HepG2 (cell line): Measurements from ENCODE around the gene SPN. TPM values are rescaled to one million over a fixed set of nuclear protein-coding genes. Genes with fewer than 3 reads are reported as not detected.
A peak's percentile ranks its signal among the peaks of the same experiment; 100 is the strongest.

Experiments used
- ARID5B ChIP-seq: IDR thresholded peaks from 2 replicates; pipeline ENCODE4 v1.4.0; 2020; ENCODE audit warnings: mild to moderate bottlenecking, missing genetic modification reagents
- CTCF ChIP-seq: sonication (generic); formaldehyde crosslinking; IDR thresholded peaks from 2 replicates; pipeline ENCODE4 v1.5.0; 2020; ENCODE audit warnings: mild to moderate bottlenecking, missing genetic modification reagents, moderate library complexity
- ELF4 ChIP-seq: sonication (generic); formaldehyde crosslinking; IDR thresholded peaks from 2 replicates; pipeline ENCODE4 v1.5.0; 2020; ENCODE audit warnings: missing genetic modification reagents, mild to moderate bottlenecking, moderate library complexity, borderline replicate concordance
- ERF ChIP-seq: IDR thresholded peaks from 2 replicates; pipeline ENCODE4 v1.6.1; 2018; ENCODE audit warnings: missing biosample characterization, missing genetic modification reagents
- ETV5 ChIP-seq: IDR thresholded peaks from 2 replicates; pipeline ENCODE4 v1.6.1; 2018; ENCODE audit warnings: missing biosample characterization, missing genetic modification reagents, inconsistent platforms, borderline replicate concordance
- HNRNPL ChIP-seq: fragments of 200-400 bp; formaldehyde crosslinking; IDR thresholded peaks from 2 replicates; pipeline ENCODE4 v1.6.1; 2017; ENCODE audit warnings: mild to moderate bottlenecking, low read depth, low read length
- HOXA3 ChIP-seq: sonication (generic); formaldehyde crosslinking; IDR thresholded peaks from 2 replicates; pipeline ENCODE4 v1.5.0; 2020; ENCODE audit warnings: missing genetic modification reagents
- IRF2 ChIP-seq: IDR thresholded peaks from 2 replicates; pipeline ENCODE4 v1.6.1; 2018; ENCODE audit warnings: missing genetic modification reagents, missing compliant biosample characterization
- MIER3 ChIP-seq: IDR thresholded peaks from 2 replicates; pipeline ENCODE4 v1.6.1; 2016; ENCODE audit warnings: missing compliant biosample characterization, borderline replicate concordance
- MYC ChIP-seq: sonication (generic); formaldehyde crosslinking; IDR thresholded peaks from 2 replicates; pipeline ENCODE4 v1.9.0; 2021; ENCODE audit warnings: missing genetic modification reagents, borderline replicate concordance
- NFKBIZ ChIP-seq: IDR thresholded peaks from 2 replicates; pipeline ENCODE4 v1.6.1; 2018; ENCODE audit warnings: missing genetic modification reagents, missing compliant biosample characterization
- NONO ChIP-seq, 2 experiments: fragments of 450-650 bp in 1 of 2; sonication (generic) in 1 of 2; formaldehyde crosslinking in 1 of 2; IDR thresholded peaks in 1 of 2; conservative IDR thresholded peaks in 1 of 2; 2 replicates each; pipeline versions ENCODE4 v1.6.1 to v1.8.0; 2017 to 2022; ENCODE audit warnings: mild to moderate bottlenecking in 1 of 2, missing genetic modification reagents in 1 of 2, moderate library complexity in 1 of 2
- NR2F6 ChIP-seq, 2 experiments: IDR thresholded peaks; 2 replicates each; pipeline ENCODE4 v1.6.1; 2016; ENCODE audit warnings: antibody characterized with exemption in 1 of 2, mild to moderate bottlenecking in 1 of 2
- RBM22 ChIP-seq: fragments of 200-400 bp; formaldehyde crosslinking; optimal IDR thresholded peaks from 2 replicates; pipeline ENCODE3; 2017; ENCODE audit warnings: mild to moderate bottlenecking, low read length, moderate library complexity
- SAP130 ChIP-seq: IDR thresholded peaks from 2 replicates; pipeline ENCODE4 v1.6.1; 2016; ENCODE audit warnings: low read depth
- SMAD1 ChIP-seq: sonication (generic); formaldehyde crosslinking; IDR thresholded peaks from 2 replicates; pipeline ENCODE4 v1.4.0; 2020; ENCODE audit warnings: missing genetic modification reagents, low read depth, mild to moderate bottlenecking, borderline replicate concordance
- ZBTB33 ChIP-seq: sonication (generic); formaldehyde crosslinking; IDR thresholded peaks from 2 replicates; pipeline ENCODE4 v1.4.0; 2020; ENCODE audit warnings: missing genetic modification reagents
- ZBTB38 ChIP-seq: sonication (generic); formaldehyde crosslinking; IDR thresholded peaks from 2 replicates; pipeline ENCODE4 v1.5.1; 2020; ENCODE audit warnings: mild to moderate bottlenecking, missing genetic modification reagents
- ZFP90 ChIP-seq: sonication (generic); formaldehyde crosslinking; IDR thresholded peaks from 2 replicates; pipeline ENCODE4 v1.8.0; 2022; ENCODE audit warnings: missing genetic modification reagents, mild to moderate bottlenecking, inconsistent platforms, borderline replicate concordance
- ZNF24 ChIP-seq: fragments of 450-650 bp; IDR thresholded peaks from 2 replicates; pipeline ENCODE4 v1.6.1; 2017; ENCODE audit warnings: antibody characterized with exemption, mild to moderate bottlenecking
- polyA plus RNA-seq, 8 experiments: library from polyadenylated mRNA; depleted of rRNA in 3 of 8; stranded (reverse) in 7 of 8; unstranded in 1 of 8; fragments of >200 nt; fragmentation: Illumina TruSeq in 4 of 8; extraction: Trizol in 4 of 8; gene quantifications; 2 replicates each; pipeline versions ENCODE4 v1.2.1 to v1.2.3, GENCODE V29; 2011 to 2016; ENCODE audit warnings: low read depth in 4 of 8, missing spikeins in 1 of 8, mixed read lengths in 1 of 8; ENCODE audit not compliant: insufficient read depth in 1 of 8
- total RNA-seq, 5 experiments: library from RNA; depleted of rRNA; stranded (reverse); fragments of >200 nt; fragmentation: Illumina TruSeq; extraction: Trizol; gene quantifications; 2 replicates each; pipeline ENCODE4 v1.2.3, GENCODE V29; 2016; ENCODE audit warnings: low read depth in 1 of 5

SPN gene
- total and polyA plus RNA-seq, 2 of the 13 experiments (the other 11 are each of a cell fraction or from before 2014, with no cell fraction given), result 0.22 to 1.6 TPM

- TF ChIP-seq ARID5B (CRISPR knock-in tag), result 0 out of 2 replicates have a peak, but pooled peaks have one; percentile 23
- TF ChIP-seq IRF2, result 0 out of 2 replicates have a peak, but pooled peaks have one; percentile 42
- TF ChIP-seq HNRNPL, result no peak
- TF ChIP-seq NR2F6 (IDR thresholded peaks at IDR 0.05), result no peak
- 0 out of 2 replicates have a peak, but pooled peaks have one; percentile 13 for TF ChIP-seq NR2F6 (CRISPR knock-in tag; IDR thresholded peaks at IDR 0.05)
- TF ChIP-seq MYC (CRISPR knock-in tag), result peak; percentile 54; the same call in 1 of the 2 replicates
- peak; percentile 37 for TF ChIP-seq RBM22
- TF ChIP-seq ZBTB33 (CRISPR knock-in tag), result peak; percentile 22; the same call in 1 of the 2 replicates
- peak; percentile 47; the same call in 1 of the 2 replicates for TF ChIP-seq MIER3 (CRISPR knock-in tag)
- TF ChIP-seq ERF, result peak; percentile 42; the same call in 1 of the 2 replicates
- no peak for TF ChIP-seq NONO (IDR thresholded peaks at IDR 0.05)
- peak; percentile 44; the same call in 1 of the 2 replicates for TF ChIP-seq NONO (CRISPR knock-in tag; conservative IDR thresholded peaks at IDR 0.05)
- peak; percentile 40; the same call in 1 of the 2 replicates for TF ChIP-seq ETV5 (CRISPR knock-in tag)
- TF ChIP-seq SMAD1, result no peak
- TF ChIP-seq SAP130, result 0 out of 2 replicates have a peak, but pooled peaks have one; percentile 32
- peak; percentile 99 for TF ChIP-seq ZFP90 (CRISPR knock-in tag)
- TF ChIP-seq NFKBIZ, result peak; percentile 45; the same call in 1 of the 2 replicates
- TF ChIP-seq ELF4 (CRISPR knock-in tag), result no peak
- TF ChIP-seq CTCF (CRISPR knock-in tag), result peak; percentile 92
- no peak for TF ChIP-seq ZBTB38 (CRISPR knock-in tag)
- peak; percentile 43; the same call in 1 of the 2 replicates for TF ChIP-seq HOXA3 (CRISPR knock-in tag)
- TF ChIP-seq ZNF24, result 0 out of 2 replicates have a peak, but pooled peaks have one; percentile 50
Observed at GRCh38 chr16:29700253-29700987, 37.4 kb downstream of the SPN start (continued).
